HCT116 (cell line): ENCODE data around the gene PNMA8C. TPM values are rescaled to one million over a fixed set of nuclear protein-coding genes. Genes with fewer than 3 reads are reported as not detected.

Experiments used
- ATAC-seq: fragments of 200-7000 bp; cut with Tn5 transposase; 2 replicates; pipeline ENCODE4 v1.9.1; 2020; ENCODE audit warnings: mild to moderate bottlenecking, moderate library complexity
- BruUV-seq: library from RNA; stranded (reverse); fragments of 400-500 nt; replicated peaks from 2 replicates; lab custom pipeline; 2021; lab: Mats Ljungman, UMichigan
- CTCF ChIA-PET: fragments of 300-600 bp; sonication (Branson Sonifier 250); formaldehyde crosslinking; loops from one replicate; lab custom pipeline; 2021; ENCODE audit warnings: antibody characterized with exemption; lab: Charles Lee
- POLR2A ChIA-PET: fragments of 300-600, 350-600 bp; sonication (Branson Sonifier 250); formaldehyde crosslinking; loops from one replicate; lab custom pipeline; 2021; ENCODE audit warnings: antibody characterized with exemption; lab: Charles Lee
- RAD21 ChIA-PET, 2 experiments: fragments of 300-600 bp; sonication (Branson Sonifier 250); formaldehyde crosslinking; loops; one replicate each; lab custom pipeline; 2023; ENCODE audit warnings: low total read pairs in 2 of 2; ENCODE audit not compliant: uncharacterized antibody in 2 of 2, unreplicated experiment in 2 of 2, low non-redundant PET in 1 of 2; lab: Charles Lee
- DNase-seq: peaks from one replicate; pipeline ENCODE4 v3.0.0-alpha.2; 2010; ENCODE audit warnings: low read depth, low spot score
- H2AFZ ChIP-seq: fragments of 200-600 bp; shearing (Covaris generic), sonication (generic); 2 replicates; pipeline ENCODE4 v1.6.1; 2017; ENCODE audit warnings: low read depth, mixed run types, mixed read lengths, antibody characterized with exemption, low read length; ENCODE audit not compliant: poor library complexity, severe bottlenecking
- H3K27ac ChIP-seq: 2 replicates; pipeline ENCODE4 v1.5.1; 2012; ENCODE audit warnings: low read depth, low read length
- H3K27me3 ChIP-seq: fragments of 200-600 bp; sonication (generic); 2 replicates; pipeline ENCODE4 v1.6.1; 2016; ENCODE audit warnings: mixed run types, low read length, mixed read lengths; ENCODE audit not compliant: insufficient read depth
- H3K36me3 ChIP-seq, 2 experiments: fragments of 200-500 bp in 1 of 2; fragments of 200-600 bp in 1 of 2; sonication (Bioruptor generic) in 1 of 2; sonication (generic) in 1 of 2; 2 replicates each; pipeline versions ENCODE4 v1.5.1 to v1.6.1; 2014 to 2016; ENCODE audit warnings: low read length in 2 of 2, inconsistent platforms in 1 of 2, mixed read lengths in 1 of 2, mixed run types in 1 of 2; ENCODE audit not compliant: insufficient read depth in 2 of 2, control insufficient read depth in 1 of 2
- H3K4me1 ChIP-seq, 2 experiments: fragments of 200-600 bp in 1 of 2; sonication (generic) in 1 of 2; 2 replicates each; pipeline versions ENCODE4 v1.5.1 to v1.6.1; 2012 to 2017; ENCODE audit warnings: low read length in 2 of 2, inconsistent platforms in 1 of 2, mild to moderate bottlenecking in 1 of 2, mixed read lengths in 1 of 2, mixed run types in 1 of 2, moderate library complexity in 1 of 2; ENCODE audit not compliant: insufficient read depth in 2 of 2, control insufficient read depth in 1 of 2
- H3K4me2 ChIP-seq: fragments of 200-600 bp; sonication (generic); 2 replicates; pipeline ENCODE4 v1.6.1; 2017; ENCODE audit warnings: mixed run types, low read length, mixed read lengths
- H3K4me3 ChIP-seq, 2 experiments: fragments of 200-600 bp in 1 of 2; sonication (generic) in 1 of 2; replicated peaks in 1 of 2; 2 replicates each; pipeline ENCODE4 v1.5.1; 2011 to 2016; ENCODE audit warnings: low read length in 2 of 2, control low read depth in 1 of 2, low read depth in 1 of 2, mild to moderate bottlenecking in 1 of 2, mixed read lengths in 1 of 2, mixed run types in 1 of 2
- H3K79me2 ChIP-seq: fragments of 200-600 bp; sonication (generic); 2 replicates; pipeline ENCODE4 v1.6.1; 2017; ENCODE audit warnings: mild to moderate bottlenecking, mixed run types, low read length, moderate library complexity, mixed read lengths; ENCODE audit not compliant: insufficient read depth
- H3K9ac ChIP-seq: fragments of 200-600 bp; sonication (generic); 2 replicates; pipeline ENCODE4 v1.6.1; 2016; ENCODE audit warnings: low read length, mixed read lengths
- H3K9me2 ChIP-seq: fragments of 200-600 bp; sonication (generic), shearing (Covaris generic); 2 replicates; pipeline ENCODE4 v1.6.1; 2017; ENCODE audit warnings: mixed run types, mild to moderate bottlenecking, moderate library complexity; ENCODE audit not compliant: insufficient read depth
- H3K9me3 ChIP-seq, 2 experiments: fragments of 200-500 bp in 1 of 2; fragments of 200-600 bp in 1 of 2; sonication (Bioruptor generic) in 1 of 2; sonication (generic) in 1 of 2; 2 replicates each; pipeline ENCODE4 v1.6.1; 2014 to 2017; ENCODE audit warnings: low read length in 2 of 2, mixed read lengths in 2 of 2, inconsistent platforms in 1 of 2, low read depth in 1 of 2, mild to moderate bottlenecking in 1 of 2, mixed run types in 1 of 2, moderate library complexity in 1 of 2; ENCODE audit not compliant: control insufficient read depth in 1 of 2, insufficient read depth in 1 of 2
- H4K20me1 ChIP-seq: fragments of 200-600 bp; sonication (generic), shearing (Covaris generic); 2 replicates; pipeline ENCODE4 v1.6.1; 2017; ENCODE audit warnings: mixed run types, mild to moderate bottlenecking, moderate library complexity; ENCODE audit not compliant: insufficient read depth
- CEBPB ChIP-seq: IDR thresholded peaks from 2 replicates; pipeline ENCODE4 v1.6.1; 2012; ENCODE audit warnings: low read depth
- EZH2 ChIP-seq: fragments of 200-600 bp; sonication (generic); IDR thresholded peaks from 2 replicates; pipeline ENCODE4 v1.6.1; 2017; ENCODE audit warnings: antibody characterized with exemption, mixed run types
- POLR2AphosphoS5 ChIP-seq: IDR thresholded peaks from 2 replicates; pipeline ENCODE4 v1.6.1; 2011; ENCODE audit warnings: mild to moderate bottlenecking, low read depth, low read length, moderate library complexity
- RAD21 ChIP-seq: IDR thresholded peaks from 2 replicates; pipeline ENCODE4 v1.6.1; 2012; ENCODE audit warnings: low read depth, mild to moderate bottlenecking
- SRF ChIP-seq: IDR thresholded peaks from 2 replicates; pipeline ENCODE4 v1.6.1; 2012; ENCODE audit warnings: low read depth
- TCF7L2 ChIP-seq: IDR thresholded peaks from 2 replicates; pipeline ENCODE4 v1.7.0; 2011; ENCODE audit warnings: borderline replicate concordance, inconsistent platforms; ENCODE audit not compliant: insufficient read depth, insufficient read length; ENCODE audit errors: extremely low read depth
- YY1 ChIP-seq: IDR thresholded peaks from 2 replicates; pipeline ENCODE4 v1.6.1; 2011; ENCODE audit warnings: low read length, low read depth, moderate library complexity, mild to moderate bottlenecking; ENCODE audit not compliant: insufficient replicate concordance; ENCODE audit errors: extremely low read depth
- intact Hi-C: fragments of 100-400 bp; cut with micrococcal nuclease; formaldehyde crosslinking; loops from 2 replicates; pipeline ENCODE4 v1.10.0; 2022
- total RNA-seq: library from RNA; stranded (reverse); gene quantifications from one replicate; pipeline ENCODE4 v1.2.1, GENCODE V29; 2021; ENCODE audit not compliant: unreplicated experiment
- TF ChIP-seq, protein P1 (sequence below): IDR thresholded peaks from 2 replicates; pipeline ENCODE4 v1.6.1; 2012; ENCODE audit warnings: low read depth

Gene PNMA8C
- total RNA-seq, 1 experiment from 2014 or later, result not detected

DNA sequence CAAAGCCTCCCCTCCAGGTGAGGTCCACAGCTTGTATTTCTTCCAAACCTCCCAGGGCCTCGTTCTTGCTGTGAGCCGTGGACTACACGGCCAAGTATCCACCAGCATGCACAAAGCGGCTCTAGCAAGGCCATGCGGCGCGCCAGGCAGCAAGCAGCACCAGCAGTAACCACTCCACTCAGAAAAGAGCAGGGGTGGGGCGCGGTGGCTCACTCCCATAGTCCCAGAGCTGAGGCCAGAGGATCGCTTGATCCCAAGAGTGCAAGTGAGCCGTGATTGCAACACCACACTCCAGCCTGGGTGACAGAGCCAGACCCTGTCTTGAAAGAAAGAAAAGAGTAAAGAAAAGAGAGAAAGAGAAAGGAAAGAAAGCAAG is 20.1 kb downstream of the PNMA8C start:
- POLR2A ChIA-PET, result no interaction called here
- Histone ChIP-seq H2AFZ (no peak overlapping the region), H3K9me2 (no peaks in the 10 kb centered on the region), H3K9ac (no peak overlapping the region), H3K27ac (no peak overlapping the region), H3K36me3 (no peaks in the 10 kb centered on the region), H3K4me3 (no peak overlapping the region), H3K79me2 (no peaks in the 10 kb centered on the region), H3K9me3 (no peaks in the 10 kb centered on the region), H4K20me1 (no peaks in the 10 kb centered on the region), H3K27me3 (no peaks in the 10 kb centered on the region), H3K4me2 (no peak overlapping the region), H3K4me1 (no peaks in the 10 kb centered on the region)
- CTCF ChIA-PET, result no interaction called here
- intact Hi-C loops, result no loop called here
- no TSS peak for BruUV-seq
- DNase-seq (no peak), ATAC-seq (no peak)
- RAD21 ChIA-PET, result no interaction called here
- TF ChIP-seq, protein P1, sequence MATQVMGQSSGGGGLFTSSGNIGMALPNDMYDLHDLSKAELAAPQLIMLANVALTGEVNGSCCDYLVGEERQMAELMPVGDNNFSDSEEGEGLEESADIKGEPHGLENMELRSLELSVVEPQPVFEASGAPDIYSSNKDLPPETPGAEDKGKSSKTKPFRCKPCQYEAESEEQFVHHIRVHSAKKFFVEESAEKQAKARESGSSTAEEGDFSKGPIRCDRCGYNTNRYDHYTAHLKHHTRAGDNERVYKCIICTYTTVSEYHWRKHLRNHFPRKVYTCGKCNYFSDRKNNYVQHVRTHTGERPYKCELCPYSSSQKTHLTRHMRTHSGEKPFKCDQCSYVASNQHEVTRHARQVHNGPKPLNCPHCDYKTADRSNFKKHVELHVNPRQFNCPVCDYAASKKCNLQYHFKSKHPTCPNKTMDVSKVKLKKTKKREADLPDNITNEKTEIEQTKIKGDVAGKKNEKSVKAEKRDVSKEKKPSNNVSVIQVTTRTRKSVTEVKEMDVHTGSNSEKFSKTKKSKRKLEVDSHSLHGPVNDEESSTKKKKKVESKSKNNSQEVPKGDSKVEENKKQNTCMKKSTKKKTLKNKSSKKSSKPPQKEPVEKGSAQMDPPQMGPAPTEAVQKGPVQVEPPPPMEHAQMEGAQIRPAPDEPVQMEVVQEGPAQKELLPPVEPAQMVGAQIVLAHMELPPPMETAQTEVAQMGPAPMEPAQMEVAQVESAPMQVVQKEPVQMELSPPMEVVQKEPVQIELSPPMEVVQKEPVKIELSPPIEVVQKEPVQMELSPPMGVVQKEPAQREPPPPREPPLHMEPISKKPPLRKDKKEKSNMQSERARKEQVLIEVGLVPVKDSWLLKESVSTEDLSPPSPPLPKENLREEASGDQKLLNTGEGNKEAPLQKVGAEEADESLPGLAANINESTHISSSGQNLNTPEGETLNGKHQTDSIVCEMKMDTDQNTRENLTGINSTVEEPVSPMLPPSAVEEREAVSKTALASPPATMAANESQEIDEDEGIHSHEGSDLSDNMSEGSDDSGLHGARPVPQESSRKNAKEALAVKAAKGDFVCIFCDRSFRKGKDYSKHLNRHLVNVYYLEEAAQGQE, result no peak
- TF ChIP-seq RAD21, result no peak
- TF ChIP-seq EZH2, result no peak
- no peak for TF ChIP-seq SRF
- TF ChIP-seq YY1, result no peak
- TF ChIP-seq CEBPB, result no peak
- no peak for TF ChIP-seq TCF7L2
- TF ChIP-seq POLR2AphosphoS5, result no peak
